ENCODE measurements around the gene CNTN5. TPM values are rescaled to one million over a fixed set of nuclear protein-coding genes. Genes with fewer than 3 reads are reported as not detected.

CNTN5 gene
- total RNA-seq, 2 donors from 2014 or later = 1.4 to 3.3 TPM

GRCh38 chr11:99229544-99229943 is 208.8 kb downstream of the CNTN5 start:
- H3K27ac Mint-ChIP-seq = no peak overlapping the region
- 84 to 95% methylated on average over 2 of the region's 2 CpGs for WGBS, 2 experiments (ENCODE audit: insufficient coverage in 1 of 2, insufficient read length in 1 of 2)
- no peak overlapping the region for H3K4me3 ChIP-seq (ENCODE audit: low read length)

DNA sequence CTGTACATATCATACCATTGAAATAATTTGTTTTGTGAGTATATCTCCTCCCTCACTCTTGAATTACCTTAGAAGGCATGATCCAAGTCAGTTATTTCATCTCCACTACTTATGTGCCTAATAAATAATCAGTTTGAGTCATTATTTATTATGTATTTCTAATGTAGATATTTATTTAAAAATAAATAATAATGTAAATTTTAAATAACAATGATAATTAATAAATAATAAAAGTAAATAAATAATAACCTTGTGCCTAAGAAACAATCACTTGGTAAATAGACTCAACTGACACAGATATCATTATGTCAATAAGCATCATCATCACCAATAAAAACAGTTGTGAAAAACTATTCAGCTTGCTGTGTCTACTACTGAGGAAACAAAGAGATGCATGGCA is 213.8 kb downstream of the CNTN5 start:
- no peak overlapping the region for H3K27ac Mint-ChIP-seq
- H3K27ac ChIP-seq (ENCODE audit: low read depth, low read length) = no peak overlapping the region
- no peaks in the 10 kb centered on the region for H3K36me3 Mint-ChIP-seq (ENCODE audit: low read depth)
- no peak overlapping the region for H3K4me3 Mint-ChIP-seq
- H3K9me3 ChIP-seq (ENCODE audit: control insufficient read depth, low read length) = no peaks in the 10 kb centered on the region
- DNase-seq = no peak
- no peak for TF ChIP-seq CTCF (conservative IDR thresholded peaks at IDR 0.05)
- no peak overlapping the region for H3K9ac ChIP-seq (ENCODE audit: extremely low read depth, low read length, poor library complexity, severe bottlenecking)
- H3K27me3 ChIP-seq (ENCODE audit: control insufficient read depth, insufficient read depth, low read length, poor library complexity, severe bottlenecking) = no peaks in the 10 kb centered on the region
- no peaks in the 10 kb centered on the region for H3K4me1 Mint-ChIP-seq
- no peaks in the 10 kb centered on the region for H3K27me3 Mint-ChIP-seq (ENCODE audit: insufficient read depth)
- H3K36me3 ChIP-seq (ENCODE audit: control insufficient read depth, insufficient read depth, low read length) = no peaks in the 10 kb centered on the region
- no peaks in the 10 kb centered on the region for H3K4me1 ChIP-seq (ENCODE audit: control insufficient read depth, insufficient read depth, low read length)
- H3K4me3 ChIP-seq (ENCODE audit: low read length) = no peak overlapping the region
- no peaks in the 10 kb centered on the region for H3K9me3 Mint-ChIP-seq

More at GRCh38 chr11:99229544-99229943, 208.8 kb downstream of the CNTN5 start:
- Histone ChIP-seq H3K27me3 (ENCODE audit: control insufficient read depth, insufficient read depth, low read length, poor library complexity, severe bottlenecking) (no peaks in the 10 kb centered on the region), H3K27ac (ENCODE audit: low read depth, low read length) (no peak overlapping the region), H3K4me1 (ENCODE audit: control insufficient read depth, insufficient read depth, low read length) (no peaks in the 10 kb centered on the region), H3K36me3 (ENCODE audit: control insufficient read depth, insufficient read depth, low read length) (no peaks in the 10 kb centered on the region), H3K9me3 (ENCODE audit: control insufficient read depth, low read length) (no peaks in the 10 kb centered on the region), H3K9ac (ENCODE audit: extremely low read depth, low read length, poor library complexity, severe bottlenecking) (no peak overlapping the region)
- H3K27me3 Mint-ChIP-seq (ENCODE audit: insufficient read depth) = no peaks in the 10 kb centered on the region
- no peaks in the 10 kb centered on the region for H3K4me1 Mint-ChIP-seq
- no peaks in the 10 kb centered on the region for H3K9me3 Mint-ChIP-seq
- no peak for TF ChIP-seq CTCF (conservative IDR thresholded peaks at IDR 0.05)
- no peaks in the 10 kb centered on the region for H3K36me3 Mint-ChIP-seq (ENCODE audit: low read depth)
- H3K4me3 Mint-ChIP-seq = no peak overlapping the region
- DNase-seq = no peak

DNA sequence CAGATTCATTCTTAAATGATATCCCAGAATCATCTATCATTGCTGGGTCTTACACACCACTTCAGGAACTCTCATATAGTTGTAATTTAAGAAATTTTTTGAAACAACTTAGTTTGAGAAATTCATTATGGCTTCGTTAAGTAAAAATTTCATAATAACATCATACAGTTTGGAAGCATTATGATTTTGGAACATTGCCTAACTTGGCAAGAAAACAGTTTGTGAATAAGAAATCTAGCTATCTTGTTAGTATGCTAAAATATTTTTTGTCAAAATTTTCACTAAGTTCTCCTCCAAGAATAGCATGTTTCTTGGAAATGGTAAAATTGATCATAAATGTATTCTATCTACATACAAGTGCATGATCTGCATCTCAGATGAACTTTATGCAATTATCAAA is 217.7 kb downstream of the CNTN5 start:
- no peak for DNase-seq
- no peak overlapping the region for H3K27ac ChIP-seq (ENCODE audit: low read depth, low read length)
- H3K4me3 ChIP-seq (ENCODE audit: low read length) = no peak overlapping the region
- no peaks in the 10 kb centered on the region for H3K9me3 ChIP-seq (ENCODE audit: control insufficient read depth, low read length)
- no peaks in the 10 kb centered on the region for H3K9me3 Mint-ChIP-seq
- no peaks in the 10 kb centered on the region for H3K27me3 Mint-ChIP-seq (ENCODE audit: insufficient read depth)
- H3K4me3 Mint-ChIP-seq = no peak overlapping the region
- H3K36me3 ChIP-seq (ENCODE audit: control insufficient read depth, insufficient read depth, low read length) = no peaks in the 10 kb centered on the region
- WGBS, 2 experiments (ENCODE audit: insufficient coverage in 1 of 2, insufficient read length in 1 of 2) = no CpG with 5 or more reads among the region's 1 CpG
- no peak overlapping the region for H3K27ac Mint-ChIP-seq
- H3K9ac ChIP-seq (ENCODE audit: extremely low read depth, low read length, poor library complexity, severe bottlenecking) = no peak overlapping the region
- no peaks in the 10 kb centered on the region for H3K36me3 Mint-ChIP-seq (ENCODE audit: low read depth)
- no peak for TF ChIP-seq CTCF (conservative IDR thresholded peaks at IDR 0.05)
- no peaks in the 10 kb centered on the region for H3K4me1 Mint-ChIP-seq
- H3K27me3 ChIP-seq (ENCODE audit: control insufficient read depth, insufficient read depth, low read length, poor library complexity, severe bottlenecking) = no peaks in the 10 kb centered on the region
- H3K4me1 ChIP-seq (ENCODE audit: control insufficient read depth, insufficient read depth, low read length) = no peaks in the 10 kb centered on the region
